Omental fat pad (tissue), 4 donors: ENCODE results near the gene EPAS1. TPM values are rescaled to one million over a fixed set of nuclear protein-coding genes. Genes with fewer than 3 reads are reported as not detected.

Experiments
- ATAC-seq: fragments of 150-250 bp; one replicate; pipeline ENCODE4 v1.9.1; 2016; ENCODE audit warnings: mild to moderate bottlenecking, moderate library complexity; ENCODE audit not compliant: low FRiP score
- DNase-seq: peaks from one replicate; pipeline ENCODE4 v3.0.0-alpha.2; 2019; ENCODE audit warnings: low spot score
- CTCF ChIP-seq, 3 donors: fragments of 450-650 bp; IDR thresholded peaks; one replicate each; pipeline ENCODE4 v1.5.1; 2016 to 2017; ENCODE audit warnings: antibody characterized with exemption in 3 of 3, mild to moderate bottlenecking in 3 of 3, moderate library complexity in 2 of 3
- total RNA-seq, 4 donors: library from RNA; depleted of rRNA; stranded (reverse); fragments of >200 nt; gene quantifications; one replicate each; pipeline ENCODE4 v1.1.0, GENCODE V29; 2016

Gene EPAS1
- total RNA-seq, 4 donors from 2014 or later, result 292 to 980 (median 435) TPM

- TF ChIP-seq CTCF (IDR thresholded peaks at IDR 0.05), result no peak
- DNase-seq (no peak), ATAC-seq (no peak)
Observed at GRCh38 chr2:46337208-46337994, 40.2 kb downstream of the EPAS1 start.

- ATAC-seq (no peak), DNase-seq (no peak)
- TF ChIP-seq CTCF (IDR thresholded peaks at IDR 0.05), result no peak
Observed at GRCh38 chr2:46338674-46339073, 41.5 kb downstream of the EPAS1 start.

DNA sequence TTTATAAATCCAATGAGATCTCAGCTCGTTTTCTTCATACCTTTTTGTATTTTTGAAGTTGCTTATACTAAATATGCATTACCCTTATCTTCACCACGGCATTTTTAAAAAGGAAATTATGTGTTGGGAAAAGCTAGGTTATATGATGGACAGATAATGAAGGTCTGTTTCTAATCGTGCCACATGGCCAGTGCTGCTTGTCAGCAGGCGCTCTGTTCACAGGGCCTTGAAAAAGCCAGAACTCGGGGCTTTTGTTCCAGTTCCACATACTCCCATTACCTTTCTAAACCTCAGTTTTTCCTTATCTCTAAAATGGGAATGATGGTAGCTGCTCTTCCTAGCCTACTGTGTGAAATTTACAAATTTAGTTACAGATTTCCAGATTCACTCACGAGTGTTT lies 42.0 kb downstream of the EPAS1 start:
- DNase-seq, result no peak

DNA sequence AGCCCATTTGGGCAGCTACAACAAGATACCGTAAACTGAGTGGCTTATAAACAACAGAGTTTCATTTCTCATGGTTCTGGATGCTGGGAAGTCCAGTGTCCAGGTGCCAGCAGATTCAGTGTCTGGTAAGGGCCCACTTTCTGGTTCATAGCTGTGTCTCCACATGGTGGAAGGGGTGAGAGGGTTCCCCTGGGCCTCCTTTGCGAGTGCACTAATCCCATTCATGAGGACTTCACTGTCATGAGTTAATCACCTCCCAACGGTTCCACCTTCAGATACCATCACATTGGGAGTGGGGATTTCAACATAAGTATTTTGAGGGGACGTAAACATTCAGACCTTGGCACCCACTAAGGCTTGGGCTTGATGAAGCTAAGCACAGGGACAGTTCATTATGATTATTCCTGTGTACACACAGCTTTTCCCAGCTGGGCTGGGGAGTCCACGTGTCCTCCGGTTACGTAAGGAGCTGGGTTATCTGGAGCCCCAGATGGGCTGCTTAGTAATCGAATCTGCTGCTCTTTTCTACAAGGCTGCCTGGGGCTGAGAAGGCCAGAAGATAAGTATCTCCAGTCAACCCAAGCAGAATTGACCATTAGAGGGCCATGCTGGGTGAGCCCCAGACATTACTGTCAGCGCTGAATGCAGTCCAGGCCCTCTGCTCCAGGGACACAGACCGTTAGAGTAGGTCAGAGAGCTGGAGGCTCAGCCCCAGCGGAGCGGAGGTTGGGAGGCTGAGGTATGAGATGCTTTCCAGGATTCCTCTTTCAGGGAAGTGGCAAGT lies 42.7 kb downstream of the EPAS1 start:
- no peak for DNase-seq
- ATAC-seq, result no peak
- no peak for TF ChIP-seq CTCF (IDR thresholded peaks at IDR 0.05)

More for the DNA sequence above, 42.0 kb downstream of the EPAS1 start:
- TF ChIP-seq CTCF (IDR thresholded peaks at IDR 0.05), result no peak
- no peak for ATAC-seq

DNA sequence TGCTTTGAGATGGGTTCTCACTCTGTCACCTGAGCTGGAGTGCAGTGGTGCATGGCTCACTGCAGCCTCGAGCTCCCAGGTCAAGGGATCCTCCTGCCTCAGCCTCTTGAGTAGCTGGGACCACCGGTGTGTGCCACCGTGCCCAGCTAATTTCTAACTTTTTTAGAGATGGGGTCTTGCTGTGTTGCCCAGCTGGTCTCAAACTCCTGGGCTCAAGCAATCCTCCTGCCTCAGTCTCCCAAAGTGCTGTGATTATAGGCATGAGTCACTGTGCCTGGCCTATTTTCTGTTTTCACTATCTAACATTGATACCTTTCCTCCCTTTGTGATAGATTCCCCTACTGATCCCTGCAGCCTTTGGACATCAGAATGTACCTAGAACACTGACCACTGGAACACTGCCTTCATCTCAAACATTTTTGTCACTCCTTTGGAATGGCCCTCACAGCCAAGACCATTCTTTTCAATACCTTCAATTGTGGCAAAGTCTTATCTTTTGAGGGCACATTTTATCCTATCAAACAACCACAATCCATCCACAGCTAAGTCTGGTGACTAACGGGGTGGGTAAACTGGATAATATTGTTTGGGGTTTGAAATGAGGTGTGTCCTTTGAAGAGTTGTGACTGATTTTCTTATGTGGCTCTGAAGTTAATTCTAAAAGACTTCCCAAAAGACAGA lies 43.7 kb downstream of the EPAS1 start:
- DNase-seq, result no peak
- no peak for ATAC-seq
- no peak for TF ChIP-seq CTCF (IDR thresholded peaks at IDR 0.05)

- no peak for TF ChIP-seq CTCF (IDR thresholded peaks at IDR 0.05)
- DNase-seq (no peak), ATAC-seq (no peak)
Observed at GRCh38 chr2:46342566-46343315, 45.5 kb downstream of the EPAS1 start.
